IMR-90 (cell line): ENCODE measurements around the gene CTIF. TPM values are rescaled to one million over a fixed set of nuclear protein-coding genes. Genes with fewer than 3 reads are reported as not detected.

Experiments used
- ATAC-seq: fragments of 200-7000 bp; cut with Tn5 transposase; 2 replicates; pipeline ENCODE4 v1.9.1; 2020; ENCODE audit warnings: low read depth, mild to moderate bottlenecking, moderate library complexity
- BruUV-seq: library from RNA; stranded (reverse); fragments of 400-500 nt; replicated peaks from 2 replicates; lab custom pipeline; 2021; lab: Mats Ljungman, UMichigan
- CTCF ChIA-PET: fragments of 300-600 bp; formaldehyde crosslinking; extraction: SDS; loops from one replicate; lab custom pipeline; 2021; ENCODE audit warnings: antibody characterized with exemption; lab: Yijun Ruan, JAX
- POLR2A ChIA-PET: fragments of 300-600 bp; sonication (Branson Sonifier 250); formaldehyde crosslinking; loops from one replicate; lab custom pipeline; 2022; ENCODE audit warnings: antibody characterized with exemption; ENCODE audit not compliant: unreplicated experiment; lab: Charles Lee
- DNase-seq: peaks from one replicate; pipeline ENCODE4 v3.0.0; 2013
- H2AFZ ChIP-seq: replicated peaks from 2 replicates; pipeline ENCODE3; 2013; ENCODE audit warnings: low read length, mild to moderate bottlenecking; ENCODE audit not compliant: poor library complexity
- H2AK5ac ChIP-seq: 2 replicates; pipeline ENCODE4 v1.6.1; 2013; ENCODE audit warnings: low read depth, low read length, inconsistent platforms
- H2AK9ac ChIP-seq: replicated peaks from 2 replicates; pipeline ENCODE3; 2013; ENCODE audit warnings: mild to moderate bottlenecking, low read depth, low read length, moderate library complexity; ENCODE audit not compliant: poor library complexity
- H2BK120ac ChIP-seq: 2 replicates; pipeline ENCODE4 v1.6.1; 2013; ENCODE audit warnings: low read depth, low read length, inconsistent platforms
- H2BK15ac ChIP-seq: 3 replicates; pipeline ENCODE4 v1.6.1; 2013; ENCODE audit warnings: low read depth, low read length, inconsistent platforms
- H2BK20ac ChIP-seq: 2 replicates; pipeline ENCODE4 v1.6.1; 2013; ENCODE audit warnings: low read depth, mild to moderate bottlenecking, inconsistent platforms, low read length, moderate library complexity
- H2BK5ac ChIP-seq: 2 replicates; pipeline ENCODE4 v1.6.1; 2013; ENCODE audit warnings: mild to moderate bottlenecking, low read depth, low read length, inconsistent platforms; ENCODE audit not compliant: poor library complexity, severe bottlenecking
- H3K14ac ChIP-seq: replicated peaks from 2 replicates; pipeline ENCODE4 v1.6.1; 2013; ENCODE audit warnings: low read depth, low read length, inconsistent platforms
- H3K18ac ChIP-seq: 2 replicates; pipeline ENCODE4 v1.6.1; 2013; ENCODE audit warnings: low read depth, low read length, control low read depth
- H3K23ac ChIP-seq: 2 replicates; pipeline ENCODE4 v1.6.1; 2013; ENCODE audit warnings: low read depth, low read length, inconsistent platforms
- H3K27ac ChIP-seq: 2 replicates; pipeline ENCODE4 v1.5.1; 2013; ENCODE audit warnings: mild to moderate bottlenecking, control low read depth, low read length; ENCODE audit not compliant: insufficient read depth
- H3K27me3 ChIP-seq: 2 replicates; pipeline ENCODE4 v1.6.1; 2013; ENCODE audit warnings: low read length; ENCODE audit not compliant: control insufficient read depth, insufficient read depth
- H3K36me3 ChIP-seq: 2 replicates; pipeline ENCODE4 v1.6.1; 2013; ENCODE audit warnings: low read length, mixed read lengths; ENCODE audit not compliant: control insufficient read depth, insufficient read depth
- H3K4ac ChIP-seq: 2 replicates; pipeline ENCODE4 v1.6.1; 2013; ENCODE audit warnings: low read depth, low read length, inconsistent platforms
- H3K4me1 ChIP-seq: 2 replicates; pipeline ENCODE4 v1.6.1; 2013; ENCODE audit warnings: low read length, mixed read lengths; ENCODE audit not compliant: control insufficient read depth, insufficient read depth
- H3K4me2 ChIP-seq: 2 replicates; pipeline ENCODE4 v1.6.1; 2013; ENCODE audit warnings: low read depth, mild to moderate bottlenecking, control low read depth, low read length, moderate library complexity
- H3K4me3 ChIP-seq: 2 replicates; pipeline ENCODE4 v1.5.1; 2013; ENCODE audit warnings: low read depth, mild to moderate bottlenecking, control low read depth, low read length, moderate library complexity; ENCODE audit not compliant: insufficient read depth
- H3K56ac ChIP-seq: 2 replicates; pipeline ENCODE4 v1.6.1; 2013; ENCODE audit warnings: low read length, inconsistent platforms; ENCODE audit not compliant: insufficient read depth; ENCODE audit errors: extremely low read depth
- H3K79me1 ChIP-seq, 2 experiments: 2 replicates each; pipeline ENCODE4 v1.6.1; 2013; ENCODE audit warnings: low read length in 2 of 2, inconsistent platforms in 1 of 2, low read depth in 1 of 2
- H3K9ac ChIP-seq: 2 replicates; pipeline ENCODE4 v1.6.1; 2013; ENCODE audit warnings: low read depth, low read length, control low read depth
- H3K9me1 ChIP-seq: 2 replicates; pipeline ENCODE4 v1.6.1; 2013; ENCODE audit warnings: low read length, inconsistent platforms; ENCODE audit not compliant: insufficient read depth
- H3K9me3 ChIP-seq: 2 replicates; pipeline ENCODE4 v1.6.1; 2013; ENCODE audit warnings: low read length; ENCODE audit not compliant: control insufficient read depth, insufficient read depth
- H4K20me1 ChIP-seq: 2 replicates; pipeline ENCODE4 v1.6.1; 2013; ENCODE audit warnings: low read length, inconsistent platforms; ENCODE audit not compliant: insufficient read depth
- H4K5ac ChIP-seq: 2 replicates; pipeline ENCODE4 v1.6.1; 2013; ENCODE audit warnings: mild to moderate bottlenecking, low read depth, low read length, control low read depth
- H4K8ac ChIP-seq, 2 experiments: 2 replicates each; pipeline ENCODE4 v1.6.1; 2013; ENCODE audit warnings: low read depth in 2 of 2, low read length in 2 of 2, control low read depth in 1 of 2, inconsistent platforms in 1 of 2
- H4K91ac ChIP-seq: 2 replicates; pipeline ENCODE4 v1.6.1; 2013; ENCODE audit warnings: low read depth, low read length, inconsistent platforms; ENCODE audit not compliant: insufficient read depth
- BHLHE40 ChIP-seq: fragments of 150-350 bp; IDR thresholded peaks from 2 replicates; pipeline ENCODE4 v1.6.1; 2016; ENCODE audit warnings: mild to moderate bottlenecking, low read depth, low read length
- FOS ChIP-seq: fragments of 150-350 bp; IDR thresholded peaks from 2 replicates; pipeline ENCODE4 v1.6.1; 2016; ENCODE audit warnings: low read depth, low read length
- MXI1 ChIP-seq: IDR thresholded peaks from 2 replicates; pipeline ENCODE4 v1.6.1; 2012; ENCODE audit warnings: low read depth, mild to moderate bottlenecking, low read length, moderate library complexity, borderline replicate concordance
- NFE2L2 ChIP-seq: fragments of 150-350 bp; IDR thresholded peaks from 2 replicates; pipeline ENCODE4 v1.6.1; 2016; ENCODE audit warnings: low read depth, mild to moderate bottlenecking, low read length
- RAD21 ChIP-seq: IDR thresholded peaks from 2 replicates; pipeline ENCODE4 v1.6.1; 2012; ENCODE audit warnings: low read length, improper control_type of control experiment
- RFX5 ChIP-seq: IDR thresholded peaks from 2 replicates; pipeline ENCODE4 v1.8.0; 2012; ENCODE audit warnings: low read depth, mild to moderate bottlenecking, low read length, moderate library complexity
- WGBS, 2 experiments: methylation state at CpG; one replicate each; pipeline versions ENCODE4 v1.1.5 to v1.1.7; 2013; ENCODE audit warnings: missing lambda C conversion rate in 2 of 2; ENCODE audit not compliant: insufficient read length in 1 of 2; ENCODE audit errors: extremely low coverage in 2 of 2; 5-methylcytosine and 5-hydroxymethylcytosine counted together
- dilution Hi-C: fragments of 300-500 bp; cut with HindIII; formaldehyde crosslinking; loops from one replicate; pipeline ENCODE4 v1.14.3; 2018; ENCODE audit warnings: low sequenced_read_pairs; ENCODE audit not compliant: unreplicated experiment
- in situ Hi-C: fragments of 300-500 bp; cut with MboI; formaldehyde crosslinking; loops from 3 replicates; pipeline ENCODE4 v1.14.3; 2019; ENCODE audit warnings: low sequenced_read_pairs, inconsistent platforms, mixed read lengths
- intact Hi-C: fragments of 100-400 bp; cut with micrococcal nuclease; formaldehyde crosslinking; loops from 2 replicates; pipeline ENCODE4 v1.10.0; 2022
- polyA plus RNA-seq, 3 experiments: library from polyadenylated mRNA; depleted of rRNA; stranded (reverse); fragments of >200 nt; gene quantifications; 2 replicates each; pipeline ENCODE4 v1.2.3, GENCODE V29; 2012; ENCODE audit warnings: low replicate concordance in 1 of 3
- total RNA-seq: library from RNA; depleted of rRNA; stranded (reverse); fragments of >200 nt; gene quantifications from 2 replicates; pipeline ENCODE4 v1.2.3, GENCODE V29; 2012
- TF ChIP-seq, protein P1 (sequence below): fragments of 150-350 bp; IDR thresholded peaks from 2 replicates; pipeline ENCODE4 v1.6.1; 2017; ENCODE audit warnings: mild to moderate bottlenecking, antibody characterized with exemption, low read length, low read depth
- TF ChIP-seq, protein P2 (sequence below): fragments of 150-350 bp; IDR thresholded peaks from 2 replicates; pipeline ENCODE4 v1.6.1; 2016; ENCODE audit warnings: low read depth, mild to moderate bottlenecking, low read length, moderate library complexity, borderline replicate concordance

The CTIF gene
- total and polyA plus RNA-seq, 2 of the 4 experiments (the other 2 are of a cell fraction) = 25.1 to 57.0 TPM

DNA sequence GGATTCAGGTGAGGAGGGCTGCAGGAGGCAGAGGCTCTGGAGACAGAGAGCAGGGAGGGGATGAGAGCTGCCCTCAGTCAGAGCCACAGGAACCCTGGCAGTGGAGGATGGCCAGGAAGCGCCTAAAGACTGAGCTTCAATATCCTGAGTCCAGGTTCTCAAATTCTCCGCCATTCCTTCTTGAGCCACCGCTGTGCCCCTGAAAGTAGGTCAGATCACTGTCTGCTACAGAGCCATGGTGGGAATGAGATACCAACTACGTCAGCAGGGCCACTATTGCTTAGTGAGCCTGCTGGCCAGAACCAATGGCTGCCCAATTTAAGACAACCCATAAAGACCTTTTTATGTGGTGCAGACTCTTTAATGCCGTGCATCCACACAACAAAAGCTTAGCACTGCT, 155.5 kb downstream of the CTIF start:
- Histone ChIP-seq H3K27ac (peak overlapping the region; percentile 37; the same call in 1 of the 2 replicates), H3K9me1 (peaks cover 32% of the 10 kb centered on the region)
- in situ Hi-C loops = no loop called here

More for the DNA sequence above, 155.5 kb downstream of the CTIF start:
- H3K4me2 ChIP-seq = no peak overlapping the region
- peak overlapping the region; percentile 57; the same call in 1 of the 2 replicates for H4K91ac ChIP-seq
- H3K36me3 ChIP-seq = peaks cover 35% of the 10 kb centered on the region
- H3K4me1 ChIP-seq = peaks cover 8% of the 10 kb centered on the region
- H3K18ac ChIP-seq = peak overlapping the region; percentile 43; the same call in 1 of the 2 replicates
- ChIA-PET CTCF (no interaction called here), POLR2A (no interaction called here)
- intact Hi-C loops = no loop called here
- TF ChIP-seq RAD21 = no peak
- TF ChIP-seq FOS = no peak
- TF ChIP-seq RFX5 = no peak
- no peak for TF ChIP-seq MXI1
- TF ChIP-seq, protein P1, sequence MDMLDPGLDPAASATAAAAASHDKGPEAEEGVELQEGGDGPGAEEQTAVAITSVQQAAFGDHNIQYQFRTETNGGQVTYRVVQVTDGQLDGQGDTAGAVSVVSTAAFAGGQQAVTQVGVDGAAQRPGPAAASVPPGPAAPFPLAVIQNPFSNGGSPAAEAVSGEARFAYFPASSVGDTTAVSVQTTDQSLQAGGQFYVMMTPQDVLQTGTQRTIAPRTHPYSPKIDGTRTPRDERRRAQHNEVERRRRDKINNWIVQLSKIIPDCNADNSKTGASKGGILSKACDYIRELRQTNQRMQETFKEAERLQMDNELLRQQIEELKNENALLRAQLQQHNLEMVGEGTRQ = no peak
- no peak for TF ChIP-seq NFE2L2
- TF ChIP-seq, protein P2, sequence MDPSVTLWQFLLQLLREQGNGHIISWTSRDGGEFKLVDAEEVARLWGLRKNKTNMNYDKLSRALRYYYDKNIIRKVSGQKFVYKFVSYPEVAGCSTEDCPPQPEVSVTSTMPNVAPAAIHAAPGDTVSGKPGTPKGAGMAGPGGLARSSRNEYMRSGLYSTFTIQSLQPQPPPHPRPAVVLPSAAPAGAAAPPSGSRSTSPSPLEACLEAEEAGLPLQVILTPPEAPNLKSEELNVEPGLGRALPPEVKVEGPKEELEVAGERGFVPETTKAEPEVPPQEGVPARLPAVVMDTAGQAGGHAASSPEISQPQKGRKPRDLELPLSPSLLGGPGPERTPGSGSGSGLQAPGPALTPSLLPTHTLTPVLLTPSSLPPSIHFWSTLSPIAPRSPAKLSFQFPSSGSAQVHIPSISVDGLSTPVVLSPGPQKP = no peak
- TF ChIP-seq BHLHE40 = no peak
- no peak overlapping the region for H3K4me3 ChIP-seq
- peak overlapping the region; percentile 57; the same call in 1 of the 2 replicates for H3K23ac ChIP-seq
- H2AK5ac ChIP-seq = peak overlapping the region; percentile 77
- no peaks in the 10 kb centered on the region for H3K27me3 ChIP-seq
- peak overlapping the region; percentile 2 for H4K5ac ChIP-seq
- peak overlapping the region; percentile 75 for H2BK120ac ChIP-seq
- peak overlapping the region in 1 of 2 experiments; percentile 56; a peak in 1 of 4 replicates for H4K8ac ChIP-seq
- peaks cover 28% of the 10 kb centered on the region for H4K20me1 ChIP-seq
- no peak overlapping the region for H3K9ac ChIP-seq
- no TSS peak for BruUV-seq
- dilution Hi-C loops = no loop called here
- H2AFZ ChIP-seq = no peak overlapping the region
- peak overlapping the region; percentile 71 for H3K14ac ChIP-seq
- H2BK20ac ChIP-seq = peak overlapping the region; percentile 55
- ATAC-seq = no peak
- no peak overlapping the region for H3K56ac ChIP-seq
- peak overlapping the region; percentile 19; the same call in 2 of the 3 replicates for H2BK15ac ChIP-seq
- H3K79me1 ChIP-seq = peaks cover 29 to 74% of the 10 kb centered on the region in 2 experiments
- no peak overlapping the region for H2AK9ac ChIP-seq
- peak overlapping the region; percentile 14 for H2BK5ac ChIP-seq
- H3K4ac ChIP-seq = peak overlapping the region; percentile 80
- 0 out of 2 replicates have a peak, but pooled peaks cover 2% of the 10 kb centered on the region for H3K9me3 ChIP-seq
- 100% methylated on average over 2 of the region's 5 CpGs; no CpG with 5 or more reads in 1 of the 2 experiments for WGBS, 2 experiments
- DNase-seq = no peak
